Fibroblast of pulmonary artery (primary cell): Measurements from ENCODE around the gene BCS1L.

ENCODE experiments used
- DNase-seq: peaks from one replicate; pipeline ENCODE4 v3.0.0-alpha.2; 2010; ENCODE audit warnings: low read depth
- H3K4me3 ChIP-seq: replicated peaks from 2 replicates; pipeline ENCODE4 v1.5.1; 2011; ENCODE audit warnings: low read depth, mild to moderate bottlenecking, control low read depth, low read length, moderate library complexity
- TF ChIP-seq, protein P1 (sequence below): IDR thresholded peaks from 2 replicates; pipeline ENCODE4 v1.5.1; 2011; ENCODE audit warnings: mild to moderate bottlenecking, control low read depth, low read length, inconsistent platforms; ENCODE audit errors: missing control alignments

Gene BCS1L

DNA sequence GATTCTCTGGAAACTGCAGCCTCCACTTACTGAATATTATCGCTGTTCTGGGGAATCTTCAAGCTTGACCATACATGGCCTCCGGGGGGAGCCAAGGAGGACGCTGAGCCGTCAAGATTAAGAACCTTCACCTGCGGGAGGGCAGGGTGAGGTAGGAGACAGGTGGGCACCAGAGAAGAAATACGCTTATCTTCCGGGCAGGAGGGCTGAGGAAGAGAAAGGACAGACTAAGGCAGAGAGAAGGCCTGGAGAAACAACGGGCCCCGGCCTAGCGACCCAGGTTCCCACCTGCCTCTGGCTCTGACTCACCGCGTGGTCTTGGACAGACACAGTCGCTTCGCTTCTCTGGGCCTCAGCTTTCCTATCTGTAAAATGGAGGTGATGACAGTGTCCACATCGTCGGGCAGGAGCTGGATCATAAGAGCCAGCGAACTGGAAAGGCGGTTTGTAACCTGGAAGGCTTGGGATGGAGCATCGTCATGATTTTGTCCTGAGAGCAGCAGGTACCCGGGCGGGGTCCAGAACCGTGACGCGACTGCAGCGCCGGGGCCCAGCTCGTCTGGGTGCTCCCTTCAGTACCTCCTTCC is 719 bp upstream of the BCS1L start:
- DNase-seq, result peak; percentile 49
- TF ChIP-seq, protein P1, sequence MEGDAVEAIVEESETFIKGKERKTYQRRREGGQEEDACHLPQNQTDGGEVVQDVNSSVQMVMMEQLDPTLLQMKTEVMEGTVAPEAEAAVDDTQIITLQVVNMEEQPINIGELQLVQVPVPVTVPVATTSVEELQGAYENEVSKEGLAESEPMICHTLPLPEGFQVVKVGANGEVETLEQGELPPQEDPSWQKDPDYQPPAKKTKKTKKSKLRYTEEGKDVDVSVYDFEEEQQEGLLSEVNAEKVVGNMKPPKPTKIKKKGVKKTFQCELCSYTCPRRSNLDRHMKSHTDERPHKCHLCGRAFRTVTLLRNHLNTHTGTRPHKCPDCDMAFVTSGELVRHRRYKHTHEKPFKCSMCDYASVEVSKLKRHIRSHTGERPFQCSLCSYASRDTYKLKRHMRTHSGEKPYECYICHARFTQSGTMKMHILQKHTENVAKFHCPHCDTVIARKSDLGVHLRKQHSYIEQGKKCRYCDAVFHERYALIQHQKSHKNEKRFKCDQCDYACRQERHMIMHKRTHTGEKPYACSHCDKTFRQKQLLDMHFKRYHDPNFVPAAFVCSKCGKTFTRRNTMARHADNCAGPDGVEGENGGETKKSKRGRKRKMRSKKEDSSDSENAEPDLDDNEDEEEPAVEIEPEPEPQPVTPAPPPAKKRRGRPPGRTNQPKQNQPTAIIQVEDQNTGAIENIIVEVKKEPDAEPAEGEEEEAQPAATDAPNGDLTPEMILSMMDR, result peak; percentile 60
- peak overlapping the region; percentile 90 for H3K4me3 ChIP-seq

DNA sequence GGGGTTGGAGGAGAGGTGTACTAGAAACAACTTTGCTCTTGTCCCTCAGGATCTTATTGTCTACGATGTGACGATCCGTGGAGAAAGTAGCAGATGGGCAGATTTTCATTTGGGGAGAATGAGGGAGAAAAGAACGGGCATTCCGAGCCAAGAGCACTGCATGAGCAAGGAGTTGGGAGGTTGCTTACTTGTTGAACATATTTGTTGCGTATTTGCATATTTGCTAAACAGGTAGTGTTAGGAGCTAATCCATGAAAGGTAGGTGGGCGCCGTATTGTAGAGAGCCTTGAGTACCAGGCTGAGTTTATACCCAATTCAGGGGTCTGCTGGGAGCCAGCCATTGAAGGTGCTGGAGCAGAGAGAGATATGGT is 490 bp downstream of the BCS1L start:
- TF ChIP-seq, protein P1, result no peak
- DNase-seq, result no peak
- H3K4me3 ChIP-seq, result peak overlapping the region; percentile 90

DNA sequence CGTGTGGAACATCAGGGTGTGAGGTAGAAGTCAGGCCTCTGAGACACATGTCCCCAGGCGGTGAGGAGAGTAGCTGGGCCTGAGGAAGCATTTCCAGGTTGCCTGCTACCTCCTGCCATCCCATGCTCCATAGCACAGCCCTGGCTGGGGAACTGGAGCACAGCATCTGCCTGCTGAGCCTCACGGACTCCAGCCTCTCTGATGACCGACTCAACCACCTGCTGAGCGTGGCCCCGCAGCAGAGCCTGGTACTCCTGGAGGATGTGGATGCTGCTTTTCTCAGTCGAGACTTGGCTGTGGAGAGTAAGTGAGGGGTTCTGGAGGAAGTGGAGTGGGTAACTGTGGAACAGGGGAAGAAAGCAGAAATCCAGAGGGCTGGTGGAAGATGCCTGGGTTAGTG is 2.9 kb downstream of the BCS1L start:
- TF ChIP-seq, protein P1, result no peak
- H3K4me3 ChIP-seq, result no peak overlapping the region

DNA sequence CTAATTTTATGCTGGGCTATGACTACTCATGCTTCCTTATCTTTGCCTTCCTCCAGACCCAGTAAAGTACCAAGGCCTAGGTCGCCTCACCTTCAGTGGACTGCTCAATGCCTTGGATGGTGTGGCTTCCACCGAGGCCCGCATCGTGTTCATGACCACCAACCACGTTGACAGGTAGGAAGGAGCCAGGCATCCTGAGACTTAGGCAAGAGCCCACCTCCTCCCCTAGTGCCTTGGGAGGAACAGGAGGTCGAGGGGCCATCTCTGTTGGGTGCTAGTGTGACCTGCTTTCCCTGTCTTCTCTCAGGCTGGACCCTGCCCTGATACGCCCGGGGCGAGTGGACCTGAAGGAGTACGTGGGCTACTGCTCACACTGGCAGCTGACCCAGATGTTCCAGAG is 3.3 kb downstream of the BCS1L start:
- DNase-seq, result no peak
- H3K4me3 ChIP-seq, result no peak overlapping the region
- TF ChIP-seq, protein P1, result no peak

More for the DNA sequence above, 2.9 kb downstream of the BCS1L start:
- no peak for DNase-seq

DNA sequence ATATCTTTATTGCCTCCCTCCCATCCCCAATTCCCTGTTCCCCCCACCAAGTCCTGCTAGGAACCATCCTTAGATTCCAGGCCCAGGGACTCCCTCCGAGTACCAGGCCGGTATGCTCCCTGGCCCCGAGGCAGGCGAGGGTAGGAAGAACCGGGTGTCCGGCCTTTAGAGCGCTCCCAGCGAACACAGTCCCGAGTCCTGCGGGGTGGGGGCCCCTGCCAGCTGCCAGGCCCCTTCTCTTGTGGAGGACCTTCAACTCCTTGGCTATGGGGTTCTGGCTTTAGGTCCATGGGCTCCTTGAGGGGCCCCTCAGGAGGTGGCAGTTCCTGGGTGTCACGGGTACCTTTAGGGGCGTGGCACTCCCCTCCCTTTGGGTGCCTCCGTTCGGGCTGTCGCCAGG is 4.4 kb downstream of the BCS1L start:
- H3K4me3 ChIP-seq, result no peak overlapping the region
- no peak for DNase-seq
- TF ChIP-seq, protein P1, result no peak

DNA sequence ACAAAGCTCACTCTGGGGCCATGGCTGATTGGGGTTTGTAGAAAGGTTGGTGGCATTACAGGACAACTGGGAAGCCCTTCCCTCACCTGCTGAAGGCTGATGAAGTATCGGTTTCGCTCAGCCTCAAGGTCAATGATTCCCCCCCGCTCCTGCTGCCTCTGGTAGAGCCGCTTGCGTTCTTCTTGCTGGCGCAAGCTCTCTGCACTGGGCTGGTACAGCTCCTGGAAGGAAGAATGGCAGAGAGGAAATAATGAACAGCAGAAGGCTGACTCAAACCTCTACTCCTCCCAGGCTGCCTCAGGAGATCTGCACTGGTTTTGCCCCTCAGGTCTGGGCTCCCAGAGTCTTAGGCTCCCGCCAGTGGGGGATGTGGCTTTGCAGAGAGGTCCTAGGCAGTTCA is 5.2 kb downstream of the BCS1L start:
- TF ChIP-seq, protein P1, result no peak
- DNase-seq, result no peak
- H3K4me3 ChIP-seq, result no peak overlapping the region

DNA sequence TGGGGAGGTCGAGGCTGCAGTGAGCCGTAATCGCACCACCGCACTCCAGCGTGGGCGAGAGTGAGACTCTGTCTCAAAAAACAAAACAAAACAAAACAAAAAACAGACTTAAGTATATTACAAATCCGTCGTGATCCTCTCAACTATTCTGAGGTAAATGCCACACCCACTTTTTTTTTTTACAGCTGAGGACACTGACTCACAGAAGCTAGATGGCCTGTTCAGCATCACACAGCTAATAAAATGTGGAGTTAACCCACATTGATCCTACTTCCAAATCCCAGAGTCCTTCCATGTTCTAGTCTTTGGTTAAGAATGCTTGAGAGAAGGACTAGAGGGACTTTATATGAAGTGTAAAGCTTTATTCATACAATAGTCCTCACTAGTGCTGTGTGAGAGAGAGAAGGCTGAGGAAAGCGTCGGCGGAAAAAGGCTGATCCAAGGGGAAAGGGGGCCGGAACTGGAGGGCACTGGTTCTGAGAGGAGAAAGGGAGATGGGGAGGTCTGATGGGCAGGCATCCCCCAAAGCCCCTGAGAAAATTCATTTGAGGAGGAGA is 11.7 kb downstream of the BCS1L start:
- DNase-seq, result peak; percentile 15
- H3K4me3 ChIP-seq, result peak overlapping the region; percentile 86
- TF ChIP-seq, protein P1, result no peak
